Measurements from ENCODE around the gene TEX264.

Gene TEX264

DNA sequence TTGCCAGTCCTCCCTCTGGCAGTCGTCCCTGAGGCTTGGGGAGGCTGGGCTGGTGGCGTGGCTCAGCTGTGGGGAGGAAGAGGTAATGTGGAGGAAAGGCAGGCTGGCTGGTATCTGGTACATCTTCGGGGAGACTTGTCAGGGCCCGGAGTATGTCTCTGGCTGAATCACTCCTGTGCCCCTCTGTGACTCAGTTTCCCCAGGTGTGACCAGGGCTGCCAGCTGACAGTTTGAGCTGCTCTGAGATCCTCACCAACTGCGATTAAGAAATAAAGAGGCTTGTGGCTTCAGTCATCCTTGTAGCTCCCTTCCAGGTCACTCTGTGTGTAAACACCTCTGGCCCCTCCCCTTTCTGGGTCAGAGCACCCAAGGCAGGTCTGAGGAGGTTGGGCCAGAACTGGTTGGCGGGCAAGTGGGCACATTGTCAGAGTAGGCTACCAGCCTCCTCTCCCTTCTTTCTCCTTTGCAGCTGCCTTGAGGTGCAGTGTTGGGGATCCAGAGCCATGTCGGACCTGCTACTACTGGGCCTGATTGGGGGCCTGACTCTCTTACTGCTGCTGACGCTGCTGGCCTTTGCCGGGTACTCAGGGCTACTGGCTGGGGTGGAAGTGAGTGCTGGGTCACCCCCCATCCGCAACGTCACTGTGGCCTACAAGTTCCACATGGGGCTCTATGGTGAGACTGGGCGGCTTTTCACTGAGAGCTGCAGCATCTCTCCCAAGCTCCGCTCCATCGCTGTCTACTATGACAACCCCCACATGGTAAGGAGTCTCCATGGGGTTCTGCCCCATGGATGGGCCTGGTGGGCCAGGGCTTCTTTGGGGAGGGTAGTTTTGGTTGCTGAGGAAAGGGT, 3.0 kb downstream of the TEX264 start:
- ChIA-PET CTCF (interaction anchor here (1.0 to 14.2 kb wide), 5 partner anchors 10 to 45 kb away, joined by 3 to 214 read pairs (median 4); no protein-coding TSS in a partner anchor), POLR2A (no interaction called here)
- WGBS (ENCODE audit: insufficient coverage): 97% methylated on average over 11 of the region's 14 CpGs
- no peaks in the 10 kb centered on the region for H3K27me3 ChIP-seq (replicated peaks in 2 of 5; ENCODE audit: control insufficient read depth in 4 of 5, insufficient read depth in 5 of 5, low read length in 4 of 5)
- no peak overlapping the region for H3K27ac ChIP-seq (ENCODE audit: insufficient read depth in 1 of 2, low read depth in 1 of 2, low read length in 2 of 2, poor library complexity in 1 of 2, severe bottlenecking in 2 of 2)
- no peaks in the 10 kb centered on the region for H3K9me3 ChIP-seq (ENCODE audit: control extremely low read depth in 1 of 5, control insufficient read depth in 4 of 5, insufficient read depth in 2 of 5, low read depth in 1 of 5, low read length in 4 of 5)
- H3K4me3 ChIP-seq (ENCODE audit: control insufficient read depth in 1 of 7, extremely low read depth in 1 of 7, insufficient read depth in 4 of 7, low read depth in 2 of 7, low read length in 6 of 7): no peak overlapping the region
- no peak for DNase-seq
- H3K4me1 ChIP-seq (ENCODE audit: control extremely low read depth in 1 of 4, control insufficient read depth in 4 of 4, insufficient read depth in 4 of 4, low read length in 3 of 4): peaks cover 0 to 43% (median 37%) of the 10 kb centered on the region in 4 experiments
- peaks cover 3 to 49% (median 32%) of the 10 kb centered on the region in 4 experiments for H3K36me3 ChIP-seq (ENCODE audit: control insufficient read depth in 4 of 4, insufficient read depth in 4 of 4, low read length in 3 of 4)

DNA sequence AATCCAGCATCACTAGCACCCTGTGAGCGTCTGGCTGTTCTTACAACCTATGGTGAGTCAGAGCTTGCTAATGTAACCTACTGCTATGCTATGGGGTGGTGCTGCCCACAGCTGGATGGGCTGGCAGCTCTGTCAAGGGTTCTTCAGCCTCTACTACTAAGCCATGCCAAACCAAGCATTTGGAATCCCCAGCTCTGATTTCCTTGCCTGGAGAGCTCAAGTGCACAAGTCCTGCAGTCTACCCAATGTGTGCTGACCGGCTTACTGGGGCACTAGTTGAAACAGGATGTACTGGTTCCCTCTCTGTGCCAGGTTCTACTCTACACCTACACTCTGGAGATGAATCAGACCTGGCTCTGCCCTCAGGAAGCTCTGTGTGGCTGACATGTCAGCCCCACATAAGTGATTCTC, 4.2 kb downstream of the TEX264 start:
- no peak for DNase-seq
- WGBS (ENCODE audit: insufficient coverage): 100% methylated on average over 2 of the region's 2 CpGs
- ChIA-PET POLR2A (no interaction called here), CTCF (interaction anchor here (1.1 to 14.2 kb wide), 3 partner anchors 10 to 35 kb away, joined by 4 to 214 read pairs (median 5); no protein-coding TSS in a partner anchor)
- Histone ChIP-seq H3K4me1 (ENCODE audit: control extremely low read depth in 1 of 4, control insufficient read depth in 4 of 4, insufficient read depth in 4 of 4, low read length in 3 of 4) (peaks cover 0 to 37% (median 27%) of the 10 kb centered on the region in 4 experiments), H3K9me3 (ENCODE audit: control extremely low read depth in 1 of 5, control insufficient read depth in 4 of 5, insufficient read depth in 2 of 5, low read depth in 1 of 5, low read length in 4 of 5) (no peaks in the 10 kb centered on the region), H3K27me3 (replicated peaks in 2 of 5; ENCODE audit: control insufficient read depth in 4 of 5, insufficient read depth in 5 of 5, low read length in 4 of 5) (no peaks in the 10 kb centered on the region), H3K27ac (ENCODE audit: insufficient read depth in 1 of 2, low read depth in 1 of 2, low read length in 2 of 2, poor library complexity in 1 of 2, severe bottlenecking in 2 of 2) (no peak overlapping the region), H3K4me3 (ENCODE audit: control insufficient read depth in 1 of 7, extremely low read depth in 1 of 7, insufficient read depth in 4 of 7, low read depth in 2 of 7, low read length in 6 of 7) (no peak overlapping the region), H3K36me3 (ENCODE audit: control insufficient read depth in 4 of 4, insufficient read depth in 4 of 4, low read length in 3 of 4) (peaks cover 3 to 55% (median 35%) of the 10 kb centered on the region in 4 experiments)

DNA sequence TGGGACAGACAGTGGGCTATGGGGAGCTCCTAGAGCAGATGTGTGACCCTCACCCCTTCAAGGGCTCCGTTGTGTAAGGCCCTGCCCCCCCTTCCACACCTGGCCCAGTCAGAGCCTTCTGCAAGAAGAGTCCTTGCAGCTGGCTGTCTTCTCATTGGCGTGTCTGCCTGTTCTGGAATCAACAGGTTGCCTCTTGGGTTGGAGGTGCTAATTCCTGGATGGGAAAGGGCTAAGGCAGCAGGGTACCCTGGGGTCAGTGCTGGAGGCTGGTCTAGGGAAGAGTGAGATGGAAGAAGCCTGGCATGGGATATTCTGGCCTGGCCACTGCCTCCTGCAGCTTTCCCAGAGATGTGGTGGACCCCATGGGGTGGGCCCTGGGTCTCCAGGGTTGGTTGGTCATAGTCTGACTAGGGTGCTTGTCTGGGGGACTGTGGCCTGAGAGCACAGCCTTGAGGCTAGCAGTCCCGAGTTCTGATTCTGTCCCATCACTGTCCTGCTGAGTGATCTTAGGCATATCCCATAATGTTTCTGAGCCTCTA, 5.1 kb downstream of the TEX264 start:
- Histone ChIP-seq H3K4me3 (ENCODE audit: control insufficient read depth in 1 of 7, extremely low read depth in 1 of 7, insufficient read depth in 4 of 7, low read depth in 2 of 7, low read length in 6 of 7) (no peak overlapping the region), H3K9me3 (ENCODE audit: control extremely low read depth in 1 of 5, control insufficient read depth in 4 of 5, insufficient read depth in 2 of 5, low read depth in 1 of 5, low read length in 4 of 5) (no peaks in the 10 kb centered on the region), H3K4me1 (ENCODE audit: control extremely low read depth in 1 of 4, control insufficient read depth in 4 of 4, insufficient read depth in 4 of 4, low read length in 3 of 4) (peaks cover under 1 to 39% (median 28%) of the 10 kb centered on the region in 4 experiments), H3K36me3 (ENCODE audit: control insufficient read depth in 4 of 4, insufficient read depth in 4 of 4, low read length in 3 of 4) (peaks cover 3 to 55% (median 35%) of the 10 kb centered on the region in 4 experiments), H3K27ac (ENCODE audit: insufficient read depth in 1 of 2, low read depth in 1 of 2, low read length in 2 of 2, poor library complexity in 1 of 2, severe bottlenecking in 2 of 2) (no peak overlapping the region), H3K27me3 (replicated peaks in 2 of 5; ENCODE audit: control insufficient read depth in 4 of 5, insufficient read depth in 5 of 5, low read length in 4 of 5) (no peaks in the 10 kb centered on the region)
- WGBS (ENCODE audit: insufficient coverage): 100% methylated on average over 1 of the region's 3 CpGs
- CTCF ChIA-PET: interaction anchor here (1.1 to 14.2 kb wide), 3 partner anchors 9 to 36 kb away, joined by 4 to 214 read pairs (median 5); no protein-coding TSS in a partner anchor
- POLR2A ChIA-PET: no interaction called here
- no peak for DNase-seq

DNA sequence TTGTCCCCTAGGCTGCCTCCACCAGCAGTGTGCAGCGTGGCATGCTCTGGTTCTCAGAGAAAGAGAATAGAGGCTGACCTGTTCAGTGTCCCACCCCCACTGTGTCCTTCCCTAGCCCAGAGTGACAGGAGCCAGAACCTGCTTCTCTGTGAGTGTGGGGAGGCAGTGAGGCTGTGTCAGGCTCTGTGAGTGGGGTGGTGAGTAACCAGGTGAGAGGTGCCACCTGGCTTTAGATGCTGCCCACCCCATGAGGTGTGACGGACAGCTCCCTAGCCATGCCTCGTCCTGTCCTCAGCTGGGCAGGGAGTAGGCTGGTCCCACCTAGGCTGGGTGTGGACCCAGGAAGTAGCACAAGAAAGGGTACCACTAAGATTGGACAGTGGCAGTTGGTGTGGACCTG, 6.3 kb downstream of the TEX264 start:
- 94% methylated on average over 2 of the region's 3 CpGs for WGBS (ENCODE audit: insufficient coverage)
- DNase-seq: no peak
- H3K9me3 ChIP-seq (ENCODE audit: control extremely low read depth in 1 of 5, control insufficient read depth in 4 of 5, insufficient read depth in 2 of 5, low read depth in 1 of 5, low read length in 4 of 5): no peaks in the 10 kb centered on the region
- peaks cover 8 to 42% (median 33%) of the 10 kb centered on the region in 4 experiments for H3K4me1 ChIP-seq (ENCODE audit: control extremely low read depth in 1 of 4, control insufficient read depth in 4 of 4, insufficient read depth in 4 of 4, low read length in 3 of 4)
- POLR2A ChIA-PET: no interaction called here
- H3K27ac ChIP-seq (ENCODE audit: insufficient read depth in 1 of 2, low read depth in 1 of 2, low read length in 2 of 2, poor library complexity in 1 of 2, severe bottlenecking in 2 of 2): no peak overlapping the region
- CTCF ChIA-PET: interaction anchor here (0.7 to 8.3 kb wide), 3 partner anchors 8 to 36 kb away, joined by 3 to 146 read pairs (median 3); no protein-coding TSS in a partner anchor
- no peak overlapping the region for H3K4me3 ChIP-seq (ENCODE audit: control insufficient read depth in 1 of 7, extremely low read depth in 1 of 7, insufficient read depth in 4 of 7, low read depth in 2 of 7, low read length in 6 of 7)
- H3K36me3 ChIP-seq (ENCODE audit: control insufficient read depth in 4 of 4, insufficient read depth in 4 of 4, low read length in 3 of 4): peaks cover 3 to 55% (median 35%) of the 10 kb centered on the region in 4 experiments
- no peaks in the 10 kb centered on the region for H3K27me3 ChIP-seq (replicated peaks in 2 of 5; ENCODE audit: control insufficient read depth in 4 of 5, insufficient read depth in 5 of 5, low read length in 4 of 5)

DNA sequence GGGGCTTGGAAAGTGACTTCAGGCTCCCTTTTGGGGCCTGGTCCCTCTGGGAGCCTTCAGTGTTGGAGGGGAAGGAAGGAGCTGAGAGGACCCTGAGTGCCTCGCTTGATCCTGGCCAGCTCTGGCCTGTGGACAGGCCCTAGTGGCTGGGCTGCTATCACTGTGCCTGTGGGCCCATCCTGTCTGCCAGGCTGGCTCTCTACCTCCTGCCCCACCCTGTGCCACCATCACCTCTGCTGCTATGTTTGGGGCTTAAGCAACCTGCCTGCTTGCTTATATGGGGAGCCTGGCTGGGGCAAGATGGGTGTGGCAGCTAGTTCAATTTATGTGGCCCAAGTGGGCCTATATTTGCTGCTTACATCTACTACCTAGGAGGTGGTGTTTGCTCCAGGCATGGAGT, 7.1 kb downstream of the TEX264 start:
- peaks cover 8 to 42% (median 34%) of the 10 kb centered on the region in 4 experiments for H3K4me1 ChIP-seq (ENCODE audit: control extremely low read depth in 1 of 4, control insufficient read depth in 4 of 4, insufficient read depth in 4 of 4, low read length in 3 of 4)
- POLR2A ChIA-PET: no interaction called here
- H3K27ac ChIP-seq (ENCODE audit: insufficient read depth in 1 of 2, low read depth in 1 of 2, low read length in 2 of 2, poor library complexity in 1 of 2, severe bottlenecking in 2 of 2): peak overlapping the region in 1 of 2 experiments; percentile 11

DNA sequence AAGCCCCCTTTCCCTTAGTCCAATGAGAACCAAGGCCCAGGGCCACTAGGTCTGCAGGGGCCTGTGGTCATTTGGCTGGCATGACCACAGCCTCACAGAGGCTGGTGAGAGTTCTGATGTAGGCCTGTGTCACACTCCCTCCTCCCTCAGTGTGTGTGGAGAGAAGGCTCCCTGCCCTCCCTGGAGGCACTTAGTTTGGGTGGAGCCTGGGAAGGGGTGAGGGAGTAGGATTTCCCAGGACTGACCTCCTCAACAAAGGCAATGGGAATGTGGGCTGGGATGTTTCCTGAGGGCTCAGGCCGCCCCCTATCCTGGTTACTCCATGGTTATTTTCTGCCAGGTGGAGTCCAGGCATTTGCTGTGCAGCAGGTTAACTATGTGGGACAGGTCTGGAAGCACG, 7.6 kb downstream of the TEX264 start:
- Histone ChIP-seq H3K4me3 (ENCODE audit: control insufficient read depth in 1 of 7, extremely low read depth in 1 of 7, insufficient read depth in 4 of 7, low read depth in 2 of 7, low read length in 6 of 7) (no peak overlapping the region), H3K27ac (ENCODE audit: insufficient read depth in 1 of 2, low read depth in 1 of 2, low read length in 2 of 2, poor library complexity in 1 of 2, severe bottlenecking in 2 of 2) (peak overlapping the region in 1 of 2 experiments; percentile 11), H3K4me1 (ENCODE audit: control extremely low read depth in 1 of 4, control insufficient read depth in 4 of 4, insufficient read depth in 4 of 4, low read length in 3 of 4) (peaks cover 8 to 42% (median 36%) of the 10 kb centered on the region in 4 experiments), H3K27me3 (replicated peaks in 2 of 5; ENCODE audit: control insufficient read depth in 4 of 5, insufficient read depth in 5 of 5, low read length in 4 of 5) (no peaks in the 10 kb centered on the region), H3K9me3 (ENCODE audit: control extremely low read depth in 1 of 5, control insufficient read depth in 4 of 5, insufficient read depth in 2 of 5, low read depth in 1 of 5, low read length in 4 of 5) (no peaks in the 10 kb centered on the region), H3K36me3 (ENCODE audit: control insufficient read depth in 4 of 4, insufficient read depth in 4 of 4, low read length in 3 of 4) (peaks cover 3 to 60% (median 35%) of the 10 kb centered on the region in 4 experiments)
- no peak for DNase-seq
- POLR2A ChIA-PET: no interaction called here
- WGBS (ENCODE audit: insufficient coverage): 100% methylated on average over 1 of the region's 2 CpGs
- CTCF ChIA-PET: interaction anchor here (0.7 to 8.3 kb wide), 3 partner anchors 9 to 39 kb away, joined by 3 to 146 read pairs (median 3); no protein-coding TSS in a partner anchor

More for the DNA sequence above, 7.1 kb downstream of the TEX264 start:
- DNase-seq: no peak
- no peaks in the 10 kb centered on the region for H3K9me3 ChIP-seq (ENCODE audit: control extremely low read depth in 1 of 5, control insufficient read depth in 4 of 5, insufficient read depth in 2 of 5, low read depth in 1 of 5, low read length in 4 of 5)
- CTCF ChIA-PET: interaction anchor here (0.7 to 8.3 kb wide), 3 partner anchors 8 to 37 kb away, joined by 3 to 146 read pairs (median 3); no protein-coding TSS in a partner anchor
- no peak overlapping the region for H3K4me3 ChIP-seq (ENCODE audit: control insufficient read depth in 1 of 7, extremely low read depth in 1 of 7, insufficient read depth in 4 of 7, low read depth in 2 of 7, low read length in 6 of 7)
- H3K36me3 ChIP-seq (ENCODE audit: control insufficient read depth in 4 of 4, insufficient read depth in 4 of 4, low read length in 3 of 4): peaks cover 3 to 55% (median 35%) of the 10 kb centered on the region in 4 experiments
- 100% methylated on average over 1 of the region's 1 CpG for WGBS (ENCODE audit: insufficient coverage)
- H3K27me3 ChIP-seq (replicated peaks in 2 of 5; ENCODE audit: control insufficient read depth in 4 of 5, insufficient read depth in 5 of 5, low read length in 4 of 5): no peaks in the 10 kb centered on the region

Measured in common myeloid progenitor, CD34-positive (primary cell).